Stimulated activated CD8-positive, alpha-beta memory T cell treated with anti-CD3 and anti-CD28 coated beads, Interleukin-4, amount 100 ng/mL, for 4 hours (primary cell): Measurements from ENCODE around the gene YTHDF2.
"Not testable (repeated sequence)": the region's sequence is repeated elsewhere in the genome, so short reads cannot be mapped to it uniquely, and the experiment has no call there.

ENCODE experiments used
- DNase-seq, 2 donors: peaks; one replicate each; pipeline ENCODE4 v3.0.0-alpha.2; 2020; ENCODE audit warnings: low read depth in 2 of 2, low spot score in 1 of 2

Gene YTHDF2

GRCh38 chr1:28736450-28737306 lies at the start of gene YTHDF2:
Gene YTHDF2 (plus strand): TSS chr1:28736940. CDS start chr1:28737121, 181 bp downstream.
- DNase-seq = peak; percentile 97

- DNase-seq = not testable (repeated sequence)
Observed at GRCh38 chr1:28691627-28692026, 45.1 kb upstream of the YTHDF2 start.

GRCh38 chr1:28703629-28704028 lies 33.1 kb upstream of the YTHDF2 start:
- no peak for DNase-seq

GRCh38 chr1:28716336-28716735 lies 20.4 kb upstream of the YTHDF2 start:
- DNase-seq = no peak

GRCh38 chr1:28718166-28718565 lies 18.6 kb upstream of the YTHDF2 start:
- DNase-seq = no peak

GRCh38 chr1:28718586-28719331 lies 18.0 kb upstream of the YTHDF2 start:
- no peak for DNase-seq

- DNase-seq = no peak
Observed at GRCh38 chr1:28719332-28719619, 17.5 kb upstream of the YTHDF2 start.

- no peak for DNase-seq
Observed at GRCh38 chr1:28720376-28720775, 16.4 kb upstream of the YTHDF2 start.

GRCh38 chr1:28721927-28722326 lies 14.8 kb upstream of the YTHDF2 start:
- DNase-seq = not testable (repeated sequence)

GRCh38 chr1:28725365-28725764 lies 11.4 kb upstream of the YTHDF2 start:
- DNase-seq = not testable (repeated sequence)

- DNase-seq = no peak
Observed at GRCh38 chr1:28735961-28736449, 735 bp upstream of the YTHDF2 start.

- DNase-seq = peak; percentile 5 to 7
Observed at GRCh38 chr1:28737307-28738132, 780 bp downstream of the YTHDF2 start.

GRCh38 chr1:28740118-28740517 lies 3.4 kb downstream of the YTHDF2 start:
- DNase-seq = no peak

- no peak for DNase-seq
Observed at GRCh38 chr1:28744184-28744583, 7.4 kb downstream of the YTHDF2 start.

- no peak for DNase-seq
Observed at GRCh38 chr1:28745653-28746173, 9.0 kb downstream of the YTHDF2 start.

GRCh38 chr1:28750330-28750729 lies 13.6 kb downstream of the YTHDF2 start:
- DNase-seq = no peak

- not testable (repeated sequence) for DNase-seq
Observed at GRCh38 chr1:28750771-28751294, 14.1 kb downstream of the YTHDF2 start.

- no peak for DNase-seq
Observed at GRCh38 chr1:28751315-28752060, 14.7 kb downstream of the YTHDF2 start.

GRCh38 chr1:28755701-28756100 lies 19.0 kb downstream of the YTHDF2 start:
- DNase-seq = no peak

GRCh38 chr1:28756846-28757245 lies 20.1 kb downstream of the YTHDF2 start:
- DNase-seq = no peak
